Activated CD8-positive, alpha-beta memory T cell treated with anti-CD3 and anti-CD28 coated beads for 36 hours (primary cell): ENCODE results near the gene ZC2HC1C. TPM values are rescaled to one million over a fixed set of nuclear protein-coding genes. Genes with fewer than 3 reads are reported as not detected.

ENCODE experiments used
- CTCF ChIA-PET: fragments of 350-600 bp; sonication (Branson Sonifier 250); formaldehyde crosslinking; loops from one replicate; lab custom pipeline; 2021; ENCODE audit warnings: antibody characterized with exemption; lab: Charles Lee
- POLR2A ChIA-PET: fragments of 350-600 bp; sonication (Branson Sonifier 250); formaldehyde crosslinking; loops from one replicate; lab custom pipeline; 2021; ENCODE audit warnings: antibody characterized with exemption; lab: Charles Lee
- total RNA-seq, 2 experiments: library from RNA; stranded (reverse); gene quantifications; one replicate each; pipeline ENCODE4 v1.2.3, GENCODE V29; 2021

The ZC2HC1C gene
- total RNA-seq, 2 experiments from 2014 or later, result 0.97 to 2.2 TPM

GRCh38 chr14:75121552-75121951 is 52.1 kb downstream of the ZC2HC1C start:
- POLR2A ChIA-PET, result no interaction called here

GRCh38 chr14:75123991-75124390 is 54.5 kb downstream of the ZC2HC1C start:
- CTCF ChIA-PET, result interaction anchor here (0.7 to 1.2 kb wide), 2 partner anchors 389 to 391 kb away, joined by 3 to 6 read pairs; no protein-coding TSS in a partner anchor
- POLR2A ChIA-PET, result no interaction called here

More at GRCh38 chr14:75121552-75121951, 52.1 kb downstream of the ZC2HC1C start:
- CTCF ChIA-PET, result no interaction called here

- ChIA-PET POLR2A (interaction anchor here (0.7 to 1.6 kb wide), 2 partner anchors 169 to 417 kb away, joined by 4 to 10 read pairs; no protein-coding TSS in a partner anchor), CTCF (interaction anchor here (1.2 kb wide), 1 partner anchor 436 kb away, joined by 4 read pairs; no protein-coding TSS in a partner anchor)
Measured at GRCh38 chr14:75125617-75126016, 56.2 kb downstream of the ZC2HC1C start.

GRCh38 chr14:75126121-75126544 is 56.7 kb downstream of the ZC2HC1C start:
- POLR2A ChIA-PET, result interaction anchor here (0.6 to 1.8 kb wide), 8 partner anchors 50 to 416 kb away, joined by 3 to 10 read pairs (median 4); partner anchors contain the start of genes ACYP1 and ZC2HC1C

GRCh38 chr14:75126679-75127473 is 57.4 kb downstream of the ZC2HC1C start, which contains the start of gene NEK9:
TSS of gene NEK9 (minus strand) at chr14:75127048. CDS start at chr14:75126921, 127 bp downstream.
- CTCF ChIA-PET, result interaction anchor here (0.6 to 1.2 kb wide), 3 partner anchors 181 to 436 kb away, joined by 3 to 4 read pairs (median 3); no protein-coding TSS in a partner anchor

More at GRCh38 chr14:75126121-75126544, 56.7 kb downstream of the ZC2HC1C start:
- CTCF ChIA-PET, result interaction anchor here (0.6 to 1.2 kb wide), 3 partner anchors 182 to 435 kb away, joined by 3 to 4 read pairs (median 3); no protein-coding TSS in a partner anchor

GRCh38 chr14:75127474-75127820 is 58.0 kb downstream of the ZC2HC1C start:
- POLR2A ChIA-PET, result interaction anchor here (0.6 to 1.8 kb wide), 6 partner anchors 48 to 174 kb away, joined by 3 to 10 read pairs (median 4); partner anchors contain the start of gene ACYP1
- CTCF ChIA-PET, result interaction anchor here (0.7 to 2.9 kb wide), 3 partner anchors 167 to 436 kb away, joined by 3 to 8 read pairs (median 3); no protein-coding TSS in a partner anchor

More at GRCh38 chr14:75126679-75127473, 57.4 kb downstream of the ZC2HC1C start, which contains the start of gene NEK9:
- POLR2A ChIA-PET, result interaction anchor here (0.6 to 1.8 kb wide), 9 partner anchors 49 to 388 kb away, joined by 3 to 10 read pairs (median 4); partner anchors contain the start of genes ACYP1 and ZC2HC1C

- ChIA-PET POLR2A (interaction anchor here (1.8 kb wide), 1 partner anchor 48 kb away, joined by 4 read pairs; no protein-coding TSS in a partner anchor), CTCF (interaction anchor here (1.1 to 2.9 kb wide), 3 partner anchors 166 to 176 kb away, joined by 3 to 8 read pairs (median 6); no protein-coding TSS in a partner anchor)
Measured at GRCh38 chr14:75127903-75128595, 58.6 kb downstream of the ZC2HC1C start.

GRCh38 chr14:75128596-75128990 is 59.2 kb downstream of the ZC2HC1C start:
- ChIA-PET POLR2A (no interaction called here), CTCF (interaction anchor here (1.1 to 2.9 kb wide), 3 partner anchors 166 to 176 kb away, joined by 3 to 8 read pairs (median 6); no protein-coding TSS in a partner anchor)

Other genes with a start within 250 kb of the ZC2HC1C start
- gene PROX2, start 193.5 kb upstream of the ZC2HC1C start, total RNA-seq, result under 1 TPM; 0.50 to 0.76 TPM
- gene DLST, start 187.7 kb upstream of the ZC2HC1C start, total RNA-seq, result 100 to 1,000 TPM; 144 to 156 TPM
- gene RPS6KL1, start 146.4 kb upstream of the ZC2HC1C start, total RNA-seq, result 1 to 10 TPM; 5.0 TPM
- under 1 TPM in 1 of 2 experiments, not detected in 1; 0.17 TPM for gene PGF, start 114.0 kb upstream of the ZC2HC1C start, total RNA-seq
- 10 to 100 TPM; 62.6 to 64.1 TPM for gene EIF2B2, start 66.7 kb upstream of the ZC2HC1C start, total RNA-seq
- gene MLH3, start 18.2 kb upstream of the ZC2HC1C start, total RNA-seq, result 10 to 100 TPM; 19.5 to 23.8 TPM
- 10 to 100 TPM; 41.6 to 42.0 TPM for gene ACYP1, start 5.6 kb upstream of the ZC2HC1C start, total RNA-seq
- 10 to 100 TPM; 58.6 to 60.2 TPM for gene NEK9, start 57.4 kb downstream of the ZC2HC1C start, total RNA-seq
- 100 to 1,000 TPM; 176 to 184 TPM for gene TMED10, start 107.0 kb downstream of the ZC2HC1C start, total RNA-seq
- 1 to 10 TPM; 4.3 to 6.4 TPM for gene FOS, start 209.2 kb downstream of the ZC2HC1C start, total RNA-seq